BE2C (cell line): ENCODE measurements around the gene TSPAN3.

Experiments used
- DNase-seq: peaks from one replicate; pipeline ENCODE4 v3.0.0-alpha.2; 2020
- H3K27me3 ChIP-seq: fragments of 250-450 bp; sonication (Bioruptor Pico); 2 replicates; pipeline ENCODE4 v1.5.1; 2020; ENCODE audit warnings: mild to moderate bottlenecking
- H3K36me3 ChIP-seq: fragments of 250-450 bp; sonication (Bioruptor Pico); 2 replicates; pipeline ENCODE4 v1.5.1; 2020; ENCODE audit warnings: mild to moderate bottlenecking
- H3K4me1 ChIP-seq: fragments of 250-450 bp; sonication (Bioruptor Pico); 2 replicates; pipeline ENCODE4 v1.5.1; 2020
- H3K4me3 ChIP-seq: 2 replicates; pipeline ENCODE4 v1.5.1; 2011; ENCODE audit warnings: low read depth, low read length
- H3K9me3 ChIP-seq: fragments of 250-450 bp; sonication (Bioruptor Pico); 2 replicates; pipeline ENCODE4 v1.5.1; 2020
- CTCF ChIP-seq: IDR thresholded peaks from 2 replicates; pipeline ENCODE4 v1.5.1; 2012; ENCODE audit warnings: mild to moderate bottlenecking, low read depth, low read length

Gene TSPAN3

GRCh38 chr15:77111789-77112188, 40.9 kb upstream of the TSPAN3 start:
- H3K36me3 ChIP-seq = no peaks in the 10 kb centered on the region
- DNase-seq = no peak
- H3K4me1 ChIP-seq = peaks cover 8% of the 10 kb centered on the region; the same call in 1 of the 2 replicates
- no peaks in the 10 kb centered on the region for H3K9me3 ChIP-seq
- H3K4me3 ChIP-seq = no peak overlapping the region
- no peaks in the 10 kb centered on the region for H3K27me3 ChIP-seq
- TF ChIP-seq CTCF = no peak

GRCh38 chr15:77107531-77108355, 36.8 kb upstream of the TSPAN3 start:
- Histone ChIP-seq H3K27me3 (no peaks in the 10 kb centered on the region), H3K4me3 (no peak overlapping the region), H3K4me1 (peaks cover 9% of the 10 kb centered on the region; the same call in 1 of the 2 replicates), H3K36me3 (no peaks in the 10 kb centered on the region), H3K9me3 (no peaks in the 10 kb centered on the region)
- peak; percentile 71 for DNase-seq
- TF ChIP-seq CTCF = peak; percentile 92

GRCh38 chr15:77107068-77107467, 36.2 kb upstream of the TSPAN3 start:
- Histone ChIP-seq H3K9me3 (no peaks in the 10 kb centered on the region), H3K4me3 (no peak overlapping the region), H3K4me1 (peaks cover 9% of the 10 kb centered on the region; the same call in 1 of the 2 replicates), H3K27me3 (no peaks in the 10 kb centered on the region), H3K36me3 (no peaks in the 10 kb centered on the region)
- no peak for TF ChIP-seq CTCF
- peak; percentile 40 for DNase-seq

- no peaks in the 10 kb centered on the region for H3K9me3 ChIP-seq
- no peaks in the 10 kb centered on the region for H3K27me3 ChIP-seq
- no peak overlapping the region for H3K4me3 ChIP-seq
- peaks cover 9% of the 10 kb centered on the region; the same call in 1 of the 2 replicates for H3K4me1 ChIP-seq
- no peak for TF ChIP-seq CTCF
- no peaks in the 10 kb centered on the region for H3K36me3 ChIP-seq
- DNase-seq = no peak
Measured at GRCh38 chr15:77104155-77104554, 33.2 kb upstream of the TSPAN3 start.

- no peak for DNase-seq
- H3K4me1 ChIP-seq = no peaks in the 10 kb centered on the region; the same call in 1 of the 2 replicates
- no peak for TF ChIP-seq CTCF
- H3K36me3 ChIP-seq = no peaks in the 10 kb centered on the region
- no peaks in the 10 kb centered on the region for H3K27me3 ChIP-seq
- no peak overlapping the region for H3K4me3 ChIP-seq
- H3K9me3 ChIP-seq = no peaks in the 10 kb centered on the region
Measured at GRCh38 chr15:77099741-77100463, 29.0 kb upstream of the TSPAN3 start.

- no peak for TF ChIP-seq CTCF
- Histone ChIP-seq H3K9me3 (no peaks in the 10 kb centered on the region), H3K4me3 (no peak overlapping the region), H3K27me3 (no peaks in the 10 kb centered on the region), H3K4me1 (no peaks in the 10 kb centered on the region; the same call in 1 of the 2 replicates), H3K36me3 (no peaks in the 10 kb centered on the region)
- DNase-seq = no peak
Measured at GRCh38 chr15:77098572-77098971, 27.7 kb upstream of the TSPAN3 start.
